Astrocyte (in vitro differentiated cells and primary cell): ENCODE results near the gene RBM23. TPM values are rescaled to one million over a fixed set of nuclear protein-coding genes. Genes with fewer than 3 reads are reported as not detected.

Experiments
- DNase-seq: peaks from one replicate; pipeline ENCODE4 v3.0.0-alpha.2; 2010; ENCODE audit warnings: low read depth
- FAIRE-seq: peaks from 2 replicates; lab custom pipeline; 2011; peaks lifted over from hg19 to GRCh38; lab: Jason Lieb, UNC
- H2AFZ ChIP-seq: 2 replicates; pipeline ENCODE4 v1.6.0; 2012; ENCODE audit warnings: low read depth, low read length, inconsistent platforms
- H3K27ac ChIP-seq: 2 replicates; pipeline ENCODE4 v1.5.1; 2011; ENCODE audit warnings: low read depth, low read length, inconsistent platforms
- H3K27me3 ChIP-seq: 2 replicates; pipeline ENCODE4 v1.6.0; 2011; ENCODE audit warnings: low read length, inconsistent platforms; ENCODE audit not compliant: insufficient read depth
- H3K36me3 ChIP-seq: 2 replicates; pipeline ENCODE4 v1.5.1; 2011; ENCODE audit warnings: low read length, inconsistent platforms; ENCODE audit not compliant: insufficient read depth
- H3K4me1 ChIP-seq: 2 replicates; pipeline ENCODE4 v1.5.1; 2011; ENCODE audit warnings: low read length, inconsistent platforms; ENCODE audit not compliant: insufficient read depth
- H3K4me2 ChIP-seq: 2 replicates; pipeline ENCODE4 v1.6.0; 2012; ENCODE audit warnings: low read length, inconsistent platforms
- H3K4me3 ChIP-seq: 2 replicates; pipeline ENCODE4 v1.5.1; 2011; ENCODE audit warnings: low read depth, mild to moderate bottlenecking, low read length, inconsistent platforms; ENCODE audit not compliant: insufficient read depth
- H3K79me2 ChIP-seq: 2 replicates; pipeline ENCODE4 v1.6.0; 2012; ENCODE audit warnings: mild to moderate bottlenecking, low read length, inconsistent platforms; ENCODE audit not compliant: insufficient read depth
- H3K9ac ChIP-seq: 2 replicates; pipeline ENCODE4 v1.6.0; 2012; ENCODE audit warnings: mild to moderate bottlenecking, low read length, inconsistent platforms
- H3K9me3 ChIP-seq: 2 replicates; pipeline ENCODE4 v1.5.1; 2012; ENCODE audit warnings: low read depth, mild to moderate bottlenecking, low read length, inconsistent platforms; ENCODE audit not compliant: insufficient read depth
- H4K20me1 ChIP-seq: 2 replicates; pipeline ENCODE4 v1.6.0; 2012; ENCODE audit warnings: low read length, inconsistent platforms; ENCODE audit not compliant: insufficient read depth
- H3K27ac Mint-ChIP-seq: one replicate; pipeline ENCODE4 v1.8.0; 2021; ENCODE audit warnings: mild to moderate bottlenecking, mixed read lengths; ENCODE audit not compliant: unreplicated experiment
- H3K27me3 Mint-ChIP-seq: one replicate; pipeline ENCODE4 v1.8.0; 2021; ENCODE audit warnings: low read depth, mixed read lengths; ENCODE audit not compliant: unreplicated experiment
- H3K36me3 Mint-ChIP-seq: one replicate; pipeline ENCODE4 v1.8.0; 2021; ENCODE audit warnings: low read depth, mixed read lengths; ENCODE audit not compliant: unreplicated experiment
- H3K4me1 Mint-ChIP-seq: one replicate; pipeline ENCODE4 v1.8.0; 2021; ENCODE audit warnings: low read depth, mixed read lengths; ENCODE audit not compliant: unreplicated experiment
- H3K4me3 Mint-ChIP-seq: one replicate; pipeline ENCODE4 v1.8.0; 2021; ENCODE audit warnings: mild to moderate bottlenecking, moderate library complexity, mixed read lengths; ENCODE audit not compliant: unreplicated experiment
- H3K9me3 Mint-ChIP-seq: one replicate; pipeline ENCODE4 v1.8.0; 2021; ENCODE audit warnings: mild to moderate bottlenecking, mixed read lengths; ENCODE audit not compliant: unreplicated experiment
- CTCF ChIP-seq: IDR thresholded peaks from 2 replicates; pipeline ENCODE4 v1.5.1; 2011; ENCODE audit warnings: low read depth, mild to moderate bottlenecking, inconsistent platforms, low read length, moderate library complexity; ENCODE audit not compliant: insufficient read depth
- EZH2 ChIP-seq: IDR thresholded peaks from 2 replicates; pipeline ENCODE4 v1.6.1; 2012; ENCODE audit warnings: mild to moderate bottlenecking, low read length, inconsistent platforms; ENCODE audit not compliant: insufficient read depth
- total RNA-seq: library from RNA; stranded (reverse); gene quantifications from 2 replicates; pipeline ENCODE4 v1.2.1, GENCODE V29; 2021

Gene RBM23
- total RNA-seq, 1 donor from 2014 or later: 49.3 TPM

DNA sequence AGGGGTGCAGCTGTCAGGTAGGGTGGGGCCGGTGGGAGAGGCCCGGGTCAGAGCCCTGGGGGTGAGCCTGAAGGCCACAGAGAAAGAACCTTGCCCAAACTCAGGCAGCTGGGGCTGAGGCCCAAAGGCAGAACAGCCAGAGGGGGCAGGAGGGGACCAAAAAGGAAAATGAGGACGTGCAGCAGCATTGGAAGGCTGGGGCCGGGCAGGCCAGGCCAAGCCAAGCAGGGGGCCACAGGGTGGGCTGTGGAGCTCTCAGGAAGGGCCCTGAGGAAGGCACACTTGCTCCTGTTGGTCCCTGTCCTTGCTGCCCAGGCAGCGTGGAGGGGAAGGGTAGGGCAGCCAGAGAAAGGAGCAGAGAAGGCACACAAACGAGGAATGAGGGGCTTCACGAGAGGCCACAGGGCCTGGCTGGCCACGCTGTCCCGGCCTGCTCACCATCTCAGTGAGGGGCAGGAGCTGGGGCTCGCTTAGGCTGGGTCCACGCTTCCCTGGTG lies 72.1 kb downstream of the RBM23 start:
- Histone ChIP-seq H3K4me1 (peaks cover 61% of the 10 kb centered on the region), H3K27me3 (no peaks in the 10 kb centered on the region), H3K27ac (peak overlapping the region; percentile 74), H3K4me2 (peak overlapping the region; percentile 33), H3K4me3 (no peak overlapping the region), H3K36me3 (peaks cover 41% of the 10 kb centered on the region), H3K79me2 (peaks cover 42% of the 10 kb centered on the region), H2AFZ (no peak overlapping the region), H4K20me1 (peaks cover 44% of the 10 kb centered on the region), H3K9me3 (no peaks in the 10 kb centered on the region), H3K9ac (peak overlapping the region; percentile 74)
- H3K27ac Mint-ChIP-seq: no peak overlapping the region
- H3K27me3 Mint-ChIP-seq: no peaks in the 10 kb centered on the region
- peaks cover 26% of the 10 kb centered on the region for H3K4me1 Mint-ChIP-seq
- H3K4me3 Mint-ChIP-seq: no peak overlapping the region
- H3K36me3 Mint-ChIP-seq: peaks cover 14% of the 10 kb centered on the region
- DNase-seq: no peak
- peaks cover 4% of the 10 kb centered on the region for H3K9me3 Mint-ChIP-seq
- TF ChIP-seq EZH2 (no peak), CTCF (no peak)
- FAIRE-seq: no peak

DNA sequence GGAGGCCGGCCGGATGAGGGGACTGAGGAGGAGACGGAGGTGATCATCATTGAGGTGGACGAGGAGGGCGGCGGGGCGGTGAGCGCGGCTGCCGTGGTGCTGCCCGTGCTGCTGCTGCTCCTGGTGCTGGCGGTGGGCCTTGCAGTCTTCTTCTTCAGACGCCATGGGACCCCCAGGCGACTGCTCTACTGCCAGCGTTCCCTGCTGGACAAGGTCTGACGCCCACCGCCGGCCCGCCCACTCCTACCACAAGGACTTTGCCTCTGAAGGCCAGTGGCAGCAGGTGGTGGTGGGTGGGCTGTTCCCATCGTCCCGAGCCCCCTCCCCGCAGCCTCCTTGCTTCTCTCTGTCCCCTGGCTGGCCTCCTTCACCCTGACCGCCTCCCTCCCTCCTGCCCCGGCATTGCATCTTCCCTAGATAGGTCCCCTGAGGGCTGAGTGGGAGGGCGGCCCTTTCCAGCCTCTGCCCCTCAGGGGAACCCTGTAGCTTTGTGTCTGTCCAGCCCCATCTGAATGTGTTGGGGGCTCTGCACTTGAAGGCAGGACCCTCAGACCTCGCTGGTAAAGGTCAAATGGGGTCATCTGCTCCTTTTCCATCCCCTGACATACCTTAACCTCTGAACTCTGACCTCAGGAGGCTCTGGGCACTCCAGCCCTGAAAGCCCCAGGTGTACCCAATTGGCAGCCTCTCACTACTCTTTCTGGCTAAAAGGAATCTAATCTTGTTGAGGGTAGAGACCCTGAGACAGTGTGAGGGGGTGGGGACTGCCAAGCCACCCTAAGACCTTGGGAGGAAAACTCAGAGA lies 72.9 kb downstream of the RBM23 start:
- H3K9me3 Mint-ChIP-seq: peaks cover 4% of the 10 kb centered on the region
- peaks cover 50% of the 10 kb centered on the region for H3K36me3 ChIP-seq
- DNase-seq (no peak), FAIRE-seq (no peak)
- H3K4me3 ChIP-seq: no peak overlapping the region
- H2AFZ ChIP-seq: no peak overlapping the region
- H3K27me3 Mint-ChIP-seq: no peaks in the 10 kb centered on the region
- H4K20me1 ChIP-seq: peaks cover 52% of the 10 kb centered on the region
- peaks cover 53% of the 10 kb centered on the region for H3K4me1 ChIP-seq
- H3K4me2 ChIP-seq: peak overlapping the region; percentile 33
- H3K79me2 ChIP-seq: peaks cover 50% of the 10 kb centered on the region
- H3K27me3 ChIP-seq: no peaks in the 10 kb centered on the region
- H3K27ac ChIP-seq: peak overlapping the region; percentile 74
- peaks cover 19% of the 10 kb centered on the region for H3K36me3 Mint-ChIP-seq
- peak overlapping the region; percentile 12 for H3K27ac Mint-ChIP-seq
- H3K4me1 Mint-ChIP-seq: peaks cover 22% of the 10 kb centered on the region
- TF ChIP-seq CTCF (no peak), EZH2 (no peak)
- H3K4me3 Mint-ChIP-seq: no peak overlapping the region
- no peaks in the 10 kb centered on the region for H3K9me3 ChIP-seq
- H3K9ac ChIP-seq: peak overlapping the region; percentile 74

DNA sequence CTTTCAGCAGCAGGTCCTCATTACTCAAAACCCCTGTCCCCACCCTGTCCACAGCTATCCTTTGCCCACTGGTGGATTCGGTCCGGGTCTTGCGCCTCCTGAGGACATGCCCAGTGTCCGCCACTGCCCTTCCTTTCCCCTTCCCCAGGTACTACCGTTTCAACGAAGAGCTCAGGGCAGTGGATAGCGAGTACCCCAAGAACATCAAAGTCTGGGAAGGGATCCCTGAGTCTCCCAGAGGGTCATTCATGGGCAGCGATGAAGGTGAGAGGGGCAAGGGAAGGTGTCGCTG lies 73.9 kb downstream of the RBM23 start:
- Histone ChIP-seq H2AFZ (no peak overlapping the region), H3K4me3 (no peak overlapping the region), H3K27me3 (no peaks in the 10 kb centered on the region), H3K9me3 (no peaks in the 10 kb centered on the region), H3K36me3 (peaks cover 53% of the 10 kb centered on the region), H3K9ac (peak overlapping the region; percentile 36), H3K79me2 (peaks cover 60% of the 10 kb centered on the region), H3K4me2 (no peak overlapping the region), H3K4me1 (peaks cover 44% of the 10 kb centered on the region), H4K20me1 (peaks cover 57% of the 10 kb centered on the region), H3K27ac (no peak overlapping the region)
- FAIRE-seq (no peak), DNase-seq (no peak)
- Mint-ChIP-seq H3K36me3 (peaks cover 19% of the 10 kb centered on the region), H3K9me3 (peaks cover 4% of the 10 kb centered on the region), H3K27ac (peak overlapping the region; percentile 41), H3K4me1 (peaks cover 23% of the 10 kb centered on the region), H3K4me3 (no peak overlapping the region), H3K27me3 (no peaks in the 10 kb centered on the region)
- TF ChIP-seq EZH2: no peak
- TF ChIP-seq CTCF: no peak
